Coronary artery (tissue), 2 donors: ENCODE data around the gene CSH2.

Source experiments
- DNase-seq: peaks from one replicate; pipeline ENCODE4 v3.0.0-alpha.2; 2017; ENCODE audit warnings: low spot score
- H3K27ac ChIP-seq, 2 donors: fragments of 200-600 bp; sonication (generic); one replicate each; pipeline ENCODE4 v1.5.1; 2016 to 2019
- H3K4me3 ChIP-seq: fragments of 200-600 bp; sonication (generic); 2 replicates; pipeline ENCODE4 v1.5.1; 2016; ENCODE audit warnings: mild to moderate bottlenecking, moderate library complexity
- TF ChIP-seq, protein P1 (sequence below): fragments of 200-600 bp; sonication (generic); IDR thresholded peaks from one replicate; pipeline ENCODE4 v1.5.1; 2019; ENCODE audit warnings: antibody characterized with exemption

Gene CSH2

DNA sequence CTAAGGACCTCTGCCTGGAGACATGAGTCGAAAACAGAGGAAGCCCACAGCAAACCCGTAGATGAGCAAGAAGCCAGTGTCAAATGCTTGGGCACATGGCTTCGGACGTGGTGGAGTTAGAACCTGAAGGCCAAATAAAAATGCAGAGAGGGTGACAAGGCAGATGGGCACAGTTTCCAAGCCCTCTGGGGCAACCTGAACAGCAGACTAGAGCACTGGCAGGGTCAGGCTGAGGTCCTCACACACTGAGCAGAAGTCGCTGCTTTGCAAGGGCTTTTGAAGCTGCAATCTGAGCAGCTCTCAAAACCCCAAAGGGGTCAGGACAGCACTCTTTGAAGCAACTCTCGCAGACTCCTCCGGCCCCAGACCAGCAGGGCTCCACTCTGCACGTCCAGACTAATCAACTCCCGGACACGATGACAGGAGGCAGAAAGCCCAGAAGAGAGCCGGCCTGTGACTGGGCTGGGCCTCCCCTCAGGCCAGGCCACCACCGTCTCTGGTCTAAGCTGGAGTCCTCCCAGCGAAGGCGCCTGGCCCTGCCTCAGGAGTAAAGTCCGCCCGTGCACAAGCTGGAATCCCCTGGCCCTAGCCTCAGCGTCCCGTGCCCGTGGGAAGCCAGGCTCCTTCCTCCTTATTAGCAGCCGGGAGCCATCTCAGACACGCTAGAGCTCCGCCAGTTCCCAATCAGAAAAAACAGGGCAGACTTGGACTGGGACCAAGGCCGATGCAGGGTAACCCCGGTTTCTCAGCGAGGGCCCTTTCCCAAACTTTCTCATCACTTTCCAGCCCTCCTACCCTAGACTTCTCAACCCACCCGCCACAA lies 31.9 kb downstream of the CSH2 start:
- Histone ChIP-seq H3K27ac (peak overlapping the region; percentile 93 to 95), H3K4me3 (peak overlapping the region; percentile 89)
- TF ChIP-seq, protein P1, sequence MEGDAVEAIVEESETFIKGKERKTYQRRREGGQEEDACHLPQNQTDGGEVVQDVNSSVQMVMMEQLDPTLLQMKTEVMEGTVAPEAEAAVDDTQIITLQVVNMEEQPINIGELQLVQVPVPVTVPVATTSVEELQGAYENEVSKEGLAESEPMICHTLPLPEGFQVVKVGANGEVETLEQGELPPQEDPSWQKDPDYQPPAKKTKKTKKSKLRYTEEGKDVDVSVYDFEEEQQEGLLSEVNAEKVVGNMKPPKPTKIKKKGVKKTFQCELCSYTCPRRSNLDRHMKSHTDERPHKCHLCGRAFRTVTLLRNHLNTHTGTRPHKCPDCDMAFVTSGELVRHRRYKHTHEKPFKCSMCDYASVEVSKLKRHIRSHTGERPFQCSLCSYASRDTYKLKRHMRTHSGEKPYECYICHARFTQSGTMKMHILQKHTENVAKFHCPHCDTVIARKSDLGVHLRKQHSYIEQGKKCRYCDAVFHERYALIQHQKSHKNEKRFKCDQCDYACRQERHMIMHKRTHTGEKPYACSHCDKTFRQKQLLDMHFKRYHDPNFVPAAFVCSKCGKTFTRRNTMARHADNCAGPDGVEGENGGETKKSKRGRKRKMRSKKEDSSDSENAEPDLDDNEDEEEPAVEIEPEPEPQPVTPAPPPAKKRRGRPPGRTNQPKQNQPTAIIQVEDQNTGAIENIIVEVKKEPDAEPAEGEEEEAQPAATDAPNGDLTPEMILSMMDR: no peak
- peak; percentile 85 for DNase-seq

DNA sequence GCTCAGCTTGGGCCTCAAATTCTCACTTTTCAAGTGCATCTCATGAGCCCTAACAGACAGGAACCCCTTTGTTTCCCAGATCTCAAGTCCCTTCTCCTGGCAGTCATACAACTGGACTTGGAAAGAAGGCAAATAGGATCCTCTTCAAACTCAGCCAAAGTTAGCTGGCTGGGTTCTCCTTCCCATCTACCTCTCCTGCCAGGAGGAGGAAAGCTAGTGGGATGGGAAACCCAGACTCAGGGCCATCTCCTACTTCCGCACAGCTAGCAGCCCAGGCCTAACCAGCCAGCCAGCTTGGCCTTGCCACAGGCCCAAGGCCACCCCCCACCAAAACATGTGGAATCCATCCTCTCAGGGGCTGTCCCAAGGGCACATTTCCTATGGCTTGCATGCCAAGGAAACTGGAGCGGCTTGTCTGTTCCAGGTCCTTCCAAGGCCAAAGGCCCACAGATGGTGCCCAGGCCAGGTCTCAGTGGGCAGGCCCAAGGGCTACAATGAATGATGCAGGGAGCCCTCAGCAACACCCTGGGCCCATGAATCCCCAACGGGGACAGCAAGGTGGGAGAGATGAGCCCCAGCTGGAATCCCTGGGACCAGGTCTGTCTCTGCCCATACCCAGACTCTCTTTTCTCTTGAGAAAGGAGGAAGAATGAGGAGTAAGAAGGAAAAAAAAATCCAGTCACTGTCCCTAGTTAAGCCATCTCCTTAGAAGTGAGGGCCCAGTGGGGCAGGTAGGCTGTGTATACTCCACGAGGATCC lies 32.7 kb downstream of the CSH2 start:
- Histone ChIP-seq H3K4me3 (peak overlapping the region; percentile 89), H3K27ac (peak overlapping the region; percentile 93 to 95)
- TF ChIP-seq, protein P1: no peak
- no peak for DNase-seq

DNA sequence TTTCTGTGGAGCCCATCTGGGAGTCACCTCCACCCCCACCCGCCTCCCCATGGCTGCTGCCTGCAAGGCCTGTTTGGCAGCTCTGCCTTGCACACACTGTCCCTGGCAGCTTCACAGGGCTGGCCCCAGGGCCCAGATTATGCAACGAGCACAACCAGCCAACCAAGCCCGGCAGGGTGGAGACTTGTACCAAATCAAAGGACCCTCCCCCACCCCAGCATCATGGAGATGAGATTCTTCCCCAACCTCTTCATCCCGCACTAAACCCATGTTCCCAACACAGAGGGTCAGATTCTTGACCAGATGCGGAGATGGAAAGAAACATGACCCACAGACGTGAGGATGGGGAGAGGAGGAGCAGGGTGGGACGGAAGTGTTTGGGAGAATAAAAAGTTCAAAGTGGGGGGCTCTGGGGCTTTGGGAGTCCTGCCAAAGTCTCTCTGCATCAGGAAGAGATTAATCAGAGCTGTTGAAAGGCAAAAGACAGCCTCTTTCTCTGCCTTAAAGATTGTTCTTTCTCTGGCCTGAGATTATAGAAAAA lies 34.8 kb downstream of the CSH2 start:
- TF ChIP-seq, protein P1: no peak
- H3K4me3 ChIP-seq: peak overlapping the region; percentile 89
- peak overlapping the region; percentile 91 to 93 for H3K27ac ChIP-seq
- peak; percentile 98 for DNase-seq

GRCh38 chr17:63837962-63838600 lies 35.4 kb downstream of the CSH2 start:
- DNase-seq: no peak
- Histone ChIP-seq H3K4me3 (peak overlapping the region; percentile 89), H3K27ac (peak overlapping the region; percentile 91 to 93)
- TF ChIP-seq, protein P1: no peak

DNA sequence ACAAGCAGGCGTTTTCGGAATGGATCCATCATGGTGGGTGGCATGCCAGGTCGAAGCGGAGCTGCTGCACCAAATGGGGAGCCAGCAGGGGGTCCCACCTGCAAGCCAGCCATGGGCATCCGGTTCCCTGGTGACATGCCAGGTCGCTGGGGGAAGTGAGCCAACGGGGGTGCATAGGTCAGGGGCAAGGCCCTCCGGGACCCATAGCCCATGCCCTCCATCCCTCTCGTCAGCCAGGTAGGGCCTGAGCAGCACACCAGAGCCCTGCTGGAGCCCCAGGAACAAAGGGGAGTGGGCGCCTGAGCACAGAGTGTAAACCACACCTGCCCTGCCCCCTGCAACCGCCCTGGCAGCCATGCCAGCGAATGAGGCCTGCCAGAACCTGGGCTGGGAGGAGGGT lies 36.0 kb downstream of the CSH2 start:
- TF ChIP-seq, protein P1: no peak
- DNase-seq: no peak
- H3K27ac ChIP-seq: peak overlapping the region; percentile 91 to 93
- H3K4me3 ChIP-seq: no peak overlapping the region

DNA sequence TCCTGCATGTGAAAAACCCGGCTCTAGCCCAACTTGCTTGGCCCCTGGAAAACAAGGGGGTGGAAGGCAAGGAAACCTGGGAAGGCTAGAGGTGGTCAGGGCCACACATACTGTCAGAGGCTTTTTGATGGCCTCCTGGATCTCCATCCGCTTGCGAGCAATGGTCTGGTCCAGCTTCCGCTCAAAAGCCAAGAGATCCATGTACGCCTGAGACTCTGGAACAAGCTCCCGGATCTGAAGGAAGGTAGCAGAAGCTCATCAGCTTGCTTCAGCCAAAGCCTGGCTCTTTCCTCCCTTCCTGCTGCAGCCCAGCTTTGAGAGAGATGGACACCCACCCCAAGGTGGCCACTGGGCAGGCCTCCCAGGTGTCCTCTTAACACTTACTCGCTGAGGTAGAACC lies 36.7 kb downstream of the CSH2 start:
- H3K4me3 ChIP-seq: no peak overlapping the region
- H3K27ac ChIP-seq: peak overlapping the region in 1 of 2 donors; percentile 91
- no peak for DNase-seq
- TF ChIP-seq, protein P1: no peak
